HG03565 (cell line): ENCODE measurements around the gene CDH12.
"Not testable (repeated sequence)": the region's sequence is repeated elsewhere in the genome, so short reads cannot be mapped to it uniquely, and the experiment has no call there.

Source experiments
- ATAC-seq: cut with Tn5 transposase; IDR thresholded peaks from one replicate; pipeline ENCODE4 v1.9.1; 2021; ENCODE audit warnings: mild to moderate bottlenecking, moderate library complexity; ENCODE audit not compliant: unreplicated experiment

Gene CDH12

DNA sequence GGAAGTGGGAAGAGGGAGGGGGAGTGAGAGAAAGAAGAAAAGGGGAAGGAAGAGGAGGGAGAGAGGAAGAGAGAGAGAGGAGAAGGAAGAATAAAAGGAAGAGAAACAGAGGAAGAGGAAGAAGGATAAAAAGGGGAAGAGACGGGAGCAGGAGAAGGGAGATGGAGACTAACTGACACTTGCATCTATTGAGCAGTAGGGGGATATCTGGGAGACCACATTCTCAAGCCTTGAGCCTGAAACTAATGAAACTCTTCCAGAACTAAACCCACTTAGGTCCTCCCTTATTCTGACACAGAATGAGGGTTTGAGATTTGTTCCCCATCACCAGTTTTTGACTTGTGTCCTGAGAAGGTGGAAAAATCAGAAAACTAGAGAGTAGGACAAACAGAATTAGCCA, 533.3 kb downstream of the CDH12 start:
- no peak for ATAC-seq

DNA sequence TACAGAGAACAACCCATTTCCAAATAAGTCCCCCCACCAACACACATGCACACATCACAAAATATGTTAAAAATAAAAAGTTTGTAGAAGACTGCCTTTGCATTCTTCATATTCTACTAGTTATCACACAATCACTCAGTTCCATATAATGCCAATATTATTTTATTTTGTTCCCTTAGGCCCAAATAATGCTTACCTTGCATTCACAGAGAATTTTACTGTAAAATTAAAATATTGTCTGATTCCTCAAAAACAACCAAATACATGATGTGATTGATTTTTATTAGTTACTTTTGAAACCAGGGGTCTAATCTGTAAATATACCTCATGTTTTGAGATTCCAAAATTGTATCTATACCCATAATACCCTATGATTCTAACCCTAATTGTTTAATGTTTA, 536.9 kb downstream of the CDH12 start:
- ATAC-seq = no peak

DNA sequence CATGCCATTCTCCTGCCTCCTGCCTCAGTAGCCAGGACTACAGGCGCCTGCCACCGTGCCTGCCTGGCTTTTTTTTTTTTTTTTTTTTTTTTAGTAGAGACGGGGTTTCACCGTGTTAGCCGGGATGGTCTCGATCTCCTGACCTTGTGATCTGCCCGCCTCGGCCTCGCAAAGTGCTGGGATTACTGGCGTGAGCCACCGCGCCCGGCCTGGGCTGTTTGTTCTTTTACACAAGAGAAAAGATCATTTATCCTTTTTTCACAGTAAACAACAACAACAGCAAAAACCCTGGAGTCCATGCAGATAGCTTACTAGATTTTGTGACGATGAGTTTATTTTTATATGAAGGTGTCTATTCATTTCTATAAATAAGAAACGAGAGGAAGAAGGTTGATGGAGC, 538.1 kb downstream of the CDH12 start:
- not testable (repeated sequence) for ATAC-seq

DNA sequence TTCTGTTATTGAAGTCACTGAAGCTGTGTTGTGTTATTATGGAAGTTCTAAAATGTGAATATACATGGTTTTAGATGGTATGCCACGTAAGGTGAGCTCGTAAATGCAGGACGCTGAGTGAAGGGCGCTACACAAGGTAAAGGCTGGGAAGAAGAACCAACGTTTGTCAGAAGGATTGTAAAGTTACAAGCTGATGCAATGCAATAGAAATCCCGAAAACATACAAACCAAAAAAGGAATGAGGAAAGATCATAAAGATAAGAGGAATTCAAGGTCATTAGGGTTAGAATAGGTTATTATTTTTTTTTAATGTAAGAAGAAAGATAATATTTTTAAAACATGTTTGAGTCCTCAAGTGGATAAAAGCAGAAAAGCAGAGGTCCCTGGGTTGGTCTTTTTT, 538.6 kb downstream of the CDH12 start:
- ATAC-seq = no peak

DNA sequence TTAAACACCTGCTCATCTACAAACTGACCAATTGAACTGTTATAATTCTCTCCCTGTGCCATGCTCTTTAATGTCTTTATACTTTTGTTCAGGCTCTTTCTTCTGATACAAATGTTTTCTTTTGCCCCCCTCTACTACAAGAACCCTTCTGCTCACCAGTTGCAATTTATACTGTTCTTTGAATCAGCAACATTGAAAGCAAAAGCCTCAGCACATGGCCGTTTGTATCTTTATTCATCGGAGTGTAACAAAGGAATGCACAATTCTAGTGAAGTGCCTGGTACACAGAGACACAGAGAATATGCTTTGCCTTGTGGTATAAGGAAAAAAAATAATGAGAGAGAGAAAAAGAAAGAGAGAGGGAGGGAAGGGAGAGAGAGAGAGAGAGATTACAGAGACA, 547.1 kb downstream of the CDH12 start:
- ATAC-seq = no peak

DNA sequence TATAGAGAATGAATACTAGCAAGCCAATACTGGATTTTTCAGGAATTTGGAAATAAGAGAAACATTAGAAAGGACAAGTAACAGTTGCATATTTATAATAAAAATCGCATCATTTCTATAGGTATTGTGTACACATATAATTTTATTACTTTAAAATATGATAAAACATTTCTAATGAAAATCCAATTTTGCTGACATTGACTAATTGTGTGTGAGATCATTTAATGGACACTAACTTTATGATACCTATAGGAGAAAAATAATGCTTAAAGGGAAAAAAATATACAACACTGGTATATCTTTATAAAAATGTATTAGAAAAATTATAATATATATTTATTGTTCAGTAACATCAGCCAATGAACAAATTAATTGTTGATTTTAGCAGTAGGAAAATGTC, 557.3 kb downstream of the CDH12 start:
- no peak for ATAC-seq

DNA sequence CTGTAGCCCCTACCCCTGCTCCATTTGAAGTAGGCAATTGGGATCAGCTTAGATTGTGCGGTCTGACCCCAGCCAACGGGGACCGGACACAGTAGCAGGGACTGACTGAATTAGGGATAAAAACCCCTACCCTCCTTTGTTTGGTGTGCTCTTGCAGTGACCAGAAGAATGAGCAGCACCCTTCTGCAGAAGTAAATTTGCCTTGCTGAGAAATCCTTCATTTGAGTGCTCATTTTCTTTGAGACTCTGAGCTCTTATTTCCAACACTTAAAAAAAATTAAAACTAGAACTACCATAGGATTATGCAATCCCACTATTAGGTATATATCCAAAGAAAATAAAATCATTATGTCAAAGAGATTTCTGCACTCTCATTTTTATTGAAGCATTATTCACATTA, 560.0 kb downstream of the CDH12 start:
- no peak for ATAC-seq

DNA sequence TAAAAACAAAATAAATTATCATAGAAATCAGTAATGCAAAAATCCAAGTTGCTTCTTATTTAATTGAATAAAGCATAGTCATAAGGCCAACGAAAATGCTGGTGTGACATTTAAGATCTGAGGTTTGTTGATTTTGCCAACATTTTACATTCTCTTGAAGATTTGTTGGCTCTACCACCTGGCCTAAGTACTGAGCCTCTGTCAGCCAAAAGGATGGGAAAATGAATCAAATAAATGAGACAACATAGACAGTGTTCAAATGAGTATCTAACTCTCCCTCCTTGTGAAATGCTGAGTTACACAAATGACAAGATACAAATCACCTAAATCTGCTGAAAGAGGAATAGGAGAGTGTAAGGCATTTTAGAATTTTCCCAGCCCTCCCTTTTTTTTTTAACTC, 575.0 kb downstream of the CDH12 start:
- ATAC-seq = no peak

DNA sequence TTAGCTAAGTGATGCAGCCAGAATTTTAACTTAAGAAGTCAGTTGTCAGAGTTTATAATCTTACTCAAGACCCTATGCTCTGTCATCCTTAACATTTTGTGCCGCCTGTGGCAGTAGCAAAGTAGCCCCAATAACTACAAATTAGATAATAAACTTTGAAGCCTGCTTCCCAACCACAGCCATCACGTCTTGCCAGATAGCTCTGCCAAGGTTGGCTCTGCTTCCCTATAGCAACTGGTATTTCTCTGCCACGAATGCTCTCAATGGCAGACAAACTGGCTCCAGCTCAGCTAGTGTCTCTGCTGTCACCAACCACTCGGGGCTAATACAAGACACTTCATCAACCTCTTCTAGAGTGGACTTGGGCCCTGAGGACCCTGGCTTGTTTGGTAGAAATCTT, 576.1 kb downstream of the CDH12 start:
- no peak for ATAC-seq

DNA sequence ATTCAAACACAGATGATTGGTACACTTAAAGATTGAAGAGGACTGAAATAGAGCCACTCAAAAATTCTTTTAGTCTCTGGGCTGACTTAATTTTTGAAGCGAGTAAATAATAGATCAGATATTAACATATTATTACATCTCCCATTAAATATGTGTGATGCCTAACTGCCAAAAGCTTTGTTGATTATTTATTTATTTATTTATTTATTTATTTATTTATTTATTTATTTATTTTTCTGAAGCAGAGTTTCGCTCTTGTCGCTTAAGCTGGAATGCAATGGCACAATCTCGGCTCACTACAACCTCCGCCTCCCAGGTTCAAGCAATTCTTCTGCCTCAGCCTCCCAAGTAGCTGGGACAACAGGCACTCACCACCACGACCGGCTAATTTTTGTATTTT, 587.3 kb downstream of the CDH12 start:
- not testable (repeated sequence) for ATAC-seq

DNA sequence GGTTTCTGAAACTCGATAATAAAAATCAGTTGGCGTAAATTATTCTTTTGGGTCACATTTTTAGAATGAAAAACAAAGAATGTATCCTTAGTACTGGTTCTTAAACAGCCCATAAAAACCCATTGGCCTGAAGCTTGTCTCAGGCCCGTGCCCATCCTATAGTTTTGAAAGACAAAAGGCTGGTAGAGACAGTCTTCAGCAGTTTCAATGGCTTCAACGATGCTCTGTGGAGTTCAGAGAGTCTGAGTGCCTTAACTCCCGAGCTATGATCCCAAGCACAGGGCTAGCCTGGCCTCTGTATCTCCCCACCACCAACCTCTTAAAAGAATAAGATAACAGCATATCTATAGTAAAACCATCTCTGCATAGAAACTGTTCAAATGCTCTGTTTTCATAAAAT, 595.0 kb downstream of the CDH12 start:
- ATAC-seq = no peak

DNA sequence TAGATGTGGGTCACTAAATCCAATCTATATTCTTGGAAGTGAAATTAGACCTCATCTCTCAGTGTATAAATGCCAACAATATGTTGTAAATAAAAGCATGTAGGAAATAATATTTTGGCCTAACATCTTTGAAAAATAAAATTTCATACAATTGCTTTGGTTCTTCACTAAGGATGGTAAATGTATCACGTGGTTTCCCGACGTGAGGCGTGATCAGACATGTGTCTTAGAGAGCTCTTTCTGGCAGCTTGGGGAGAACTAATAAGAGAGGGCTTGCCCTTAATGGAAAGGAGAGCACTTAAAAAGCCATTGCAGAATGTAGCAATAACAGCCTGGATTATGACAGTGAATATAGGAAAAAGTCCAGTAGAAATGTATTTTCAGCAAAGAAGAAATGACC, 602.6 kb downstream of the CDH12 start:
- no peak for ATAC-seq

DNA sequence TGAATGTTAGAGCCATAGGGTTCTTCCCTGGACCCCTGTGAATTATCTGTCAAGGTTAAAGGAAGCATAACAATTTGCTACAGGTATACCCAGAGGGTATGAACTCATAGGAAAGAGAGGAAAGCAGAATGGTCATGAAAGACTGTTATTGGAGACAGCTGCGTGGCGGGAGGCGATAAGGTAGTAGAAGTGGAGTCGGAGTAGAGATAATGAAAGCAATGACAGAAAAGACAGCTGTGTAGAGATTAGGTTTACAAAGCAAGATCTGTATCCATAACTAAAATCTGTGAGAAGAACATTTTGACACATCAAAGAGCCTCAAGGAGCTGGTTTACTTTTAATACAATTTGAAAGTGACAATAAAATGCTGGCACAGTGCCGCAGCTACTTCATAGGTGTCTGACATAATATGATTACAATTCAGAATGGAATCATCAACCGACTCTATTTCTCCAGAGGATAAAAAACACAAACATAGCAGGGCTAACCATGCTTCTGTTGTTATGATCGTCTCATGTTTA, 603.9 kb downstream of the CDH12 start:
- ATAC-seq = no peak

DNA sequence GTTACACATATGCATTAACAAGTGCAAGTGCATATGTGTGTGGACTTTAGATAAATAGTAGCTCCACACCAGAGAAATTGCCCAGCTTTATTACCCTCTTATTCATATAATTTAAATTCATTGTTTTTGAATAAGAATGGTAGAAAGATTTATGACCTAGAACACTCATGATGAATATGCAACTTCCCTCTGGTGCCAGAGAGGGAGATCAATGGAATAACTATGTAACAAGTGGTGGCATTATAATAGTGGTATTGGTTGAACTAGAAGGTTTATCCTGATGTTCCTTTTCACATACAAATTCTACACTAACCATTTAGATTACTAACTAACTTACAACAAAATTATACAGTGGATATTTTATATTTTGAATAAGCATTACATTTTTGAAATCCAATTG, 607.4 kb downstream of the CDH12 start:
- ATAC-seq = no peak

DNA sequence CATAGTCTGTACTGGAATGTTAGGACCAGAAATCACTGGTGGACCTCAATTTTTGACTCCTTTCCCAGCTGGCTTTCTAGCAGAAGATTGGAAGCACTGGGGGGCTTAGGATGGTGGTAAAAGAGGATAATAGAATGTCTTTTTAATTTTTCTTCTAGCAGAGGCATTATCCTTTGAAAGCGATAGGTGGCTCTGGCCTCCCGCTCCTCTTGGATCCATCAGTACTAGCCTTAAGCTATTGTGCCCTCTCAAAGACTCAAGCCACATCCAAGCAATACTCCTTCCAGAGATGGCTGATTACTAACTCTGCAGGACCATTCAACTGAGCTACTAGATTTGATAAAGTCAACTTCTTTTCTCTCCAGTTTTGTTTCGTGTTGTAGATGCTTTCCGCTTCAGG, 610.6 kb downstream of the CDH12 start:
- no peak for ATAC-seq

DNA sequence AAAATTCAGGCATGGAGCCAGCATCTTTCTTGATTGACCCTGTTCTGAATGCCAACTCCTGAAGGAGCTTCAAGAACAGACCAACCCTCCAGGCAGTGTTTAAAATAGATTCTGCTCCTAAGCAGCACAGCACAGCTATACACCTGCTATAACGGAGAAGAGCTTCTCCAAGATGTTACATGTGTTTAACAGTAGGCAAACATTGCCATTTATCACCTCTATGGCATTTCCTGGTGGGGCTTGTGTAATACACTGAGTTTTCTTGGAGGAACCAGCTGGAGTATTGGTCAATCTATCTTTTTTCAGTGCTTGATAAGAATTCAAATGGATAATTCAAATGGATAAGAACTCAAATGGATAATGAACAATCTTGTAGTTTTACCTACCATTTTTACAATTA, 615.1 kb downstream of the CDH12 start:
- no peak for ATAC-seq

DNA sequence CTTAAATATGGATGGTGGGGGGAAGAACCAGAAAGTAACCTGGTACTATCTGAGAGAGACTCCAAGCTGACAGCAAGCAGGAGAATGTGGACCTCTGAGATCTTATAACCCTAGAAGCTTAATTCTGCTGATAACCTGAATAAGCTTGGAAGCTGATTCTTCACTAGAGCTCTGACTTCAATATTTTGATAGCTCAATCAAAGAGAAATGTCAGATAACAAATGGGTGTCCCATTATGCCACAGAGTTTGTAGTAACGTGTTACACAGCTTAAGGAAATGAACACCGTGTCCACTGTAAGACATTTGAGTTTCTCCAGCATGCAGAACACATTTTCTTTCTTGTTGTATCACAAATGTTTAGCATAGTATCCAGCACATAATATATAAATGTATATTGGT, 626.7 kb downstream of the CDH12 start:
- no peak for ATAC-seq

DNA sequence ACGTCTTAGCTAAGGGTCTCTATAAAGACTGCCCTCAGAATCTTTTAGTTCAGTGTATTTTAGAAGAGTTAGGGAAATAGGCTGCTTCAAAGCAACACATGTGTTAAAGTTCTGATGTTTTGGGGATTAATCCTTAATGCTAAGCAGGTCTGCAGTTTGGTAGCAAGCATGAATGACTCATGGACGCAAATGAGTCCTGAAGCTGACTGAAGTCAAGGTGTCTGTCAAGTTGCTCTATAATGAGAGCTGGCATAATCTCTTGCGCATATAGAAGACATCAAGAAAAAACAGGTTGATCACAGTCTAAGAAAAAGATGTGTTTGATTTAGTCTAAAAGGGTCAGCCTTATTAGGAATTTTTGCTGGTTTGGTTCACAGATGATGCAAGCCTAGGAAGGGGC, 630.1 kb downstream of the CDH12 start:
- no peak for ATAC-seq

DNA sequence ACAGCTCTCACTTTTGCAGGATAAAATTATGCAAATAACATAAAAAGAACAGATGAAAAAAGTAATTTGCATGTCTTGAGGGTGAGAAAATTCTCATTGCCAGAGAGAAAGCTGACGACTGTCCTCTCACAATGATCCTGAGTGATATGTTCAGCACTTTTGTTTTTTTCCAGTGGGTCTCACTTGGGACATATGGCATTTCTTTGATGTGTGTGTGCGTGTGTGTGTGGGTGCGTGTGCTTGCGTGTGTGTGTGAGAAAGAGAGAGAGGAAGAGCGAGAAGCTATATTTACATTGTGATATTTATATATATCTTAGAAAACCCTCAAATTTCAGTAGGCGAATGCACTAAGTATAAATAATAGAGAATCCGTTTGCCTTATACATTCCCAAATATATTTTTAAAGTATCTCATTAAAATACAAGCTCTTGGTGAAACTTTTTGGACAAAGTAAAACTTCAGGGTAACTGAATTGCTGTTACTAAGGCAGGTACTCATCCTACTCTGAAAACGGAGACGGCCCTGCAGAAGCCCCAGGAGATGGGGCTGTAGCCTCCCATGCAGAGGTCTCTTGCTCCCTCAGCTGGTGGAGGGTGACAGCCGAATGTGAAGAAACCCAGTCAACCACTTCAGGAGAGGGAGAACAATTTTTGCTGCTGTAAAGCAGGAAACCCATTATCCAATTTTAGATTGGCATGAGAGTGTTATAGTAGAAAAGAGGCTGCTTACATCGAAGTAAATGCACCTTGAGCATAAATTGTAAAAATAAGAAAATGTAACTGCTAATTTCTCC, 639.2 kb downstream of the CDH12 start:
- ATAC-seq = peak; percentile 74

DNA sequence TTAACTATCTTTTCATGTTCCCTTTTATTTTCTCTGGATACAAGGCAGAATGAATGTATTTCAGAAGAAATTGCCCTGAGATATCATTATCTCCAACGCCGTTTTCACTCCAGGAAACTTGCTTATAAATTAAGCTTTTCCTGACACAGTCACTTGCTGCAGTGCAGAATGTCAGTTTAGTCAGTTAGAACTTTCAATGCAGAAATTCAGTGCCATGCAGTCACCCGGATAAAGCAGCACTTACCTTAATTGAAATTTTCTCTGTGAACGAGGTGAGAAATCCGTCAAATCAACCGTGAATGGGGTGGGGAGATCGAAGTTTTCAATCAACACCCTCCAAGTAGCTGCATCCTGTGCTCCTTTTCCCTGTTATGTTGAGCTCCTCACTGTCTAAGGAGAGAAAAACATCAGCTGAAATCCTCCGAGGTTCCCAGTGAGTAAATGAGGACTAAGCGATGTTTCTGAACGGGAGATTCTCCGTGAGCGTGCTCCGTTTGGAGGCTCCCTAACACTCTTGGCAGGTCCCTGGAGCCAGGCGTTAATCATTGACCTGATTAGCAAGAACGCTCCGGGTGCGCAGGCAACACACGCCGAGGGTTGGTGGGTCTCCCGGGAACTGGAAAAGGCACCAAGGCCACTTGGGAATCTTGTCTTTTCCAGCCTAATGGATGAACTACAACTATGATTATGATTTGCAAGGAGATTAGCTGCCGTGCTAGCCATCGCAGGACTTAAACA, 640.7 kb downstream of the CDH12 start:
- not testable (repeated sequence) for ATAC-seq

DNA sequence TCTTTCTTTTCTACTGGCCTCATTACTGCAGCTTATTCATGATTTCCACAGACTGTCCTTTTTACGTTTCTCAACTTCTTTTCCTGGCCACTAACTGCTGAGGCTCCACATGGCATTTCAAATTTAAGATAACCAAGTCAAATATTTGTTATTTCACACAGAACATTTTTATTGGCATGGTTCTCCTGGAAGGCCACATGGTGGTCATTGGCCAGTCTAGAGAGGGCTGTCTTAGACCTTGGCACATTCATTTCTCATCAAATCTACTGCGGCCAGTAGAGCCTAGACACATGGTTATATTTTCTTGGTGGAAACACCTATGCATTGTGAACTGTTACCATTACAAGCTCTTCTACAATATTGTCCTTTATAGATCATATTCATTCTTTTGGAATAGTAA, 644.7 kb downstream of the CDH12 start:
- ATAC-seq = not testable (repeated sequence)

DNA sequence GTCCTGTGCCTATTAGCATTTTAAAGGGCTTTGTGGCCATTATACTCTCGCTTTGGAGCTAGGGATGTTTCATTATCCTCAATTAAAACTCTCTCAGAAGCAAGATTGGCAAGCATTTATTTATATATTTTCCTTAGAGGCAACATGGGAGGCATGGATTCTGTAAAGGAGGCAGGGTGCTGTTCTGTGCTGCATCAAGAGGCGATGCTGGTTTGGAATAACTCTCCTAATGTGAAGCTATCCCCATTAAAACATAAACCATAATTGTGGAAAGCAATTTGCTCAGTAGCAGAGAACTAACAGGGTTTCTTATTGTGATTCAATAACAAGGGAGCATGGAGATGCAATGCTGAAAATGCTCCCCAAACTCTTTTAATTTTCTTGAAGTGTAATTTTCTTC, 664.5 kb downstream of the CDH12 start:
- ATAC-seq = not testable (repeated sequence)
